GM23338 (cell line): ENCODE results near the gene NAALADL2. TPM values are rescaled to one million over a fixed set of nuclear protein-coding genes. Genes with fewer than 3 reads are reported as not detected.
A peak's percentile ranks its signal among the peaks of the same experiment; 100 is the strongest.

ENCODE experiments used
- ATAC-seq: fragments of 200-7000 bp; cut with Tn5 transposase; 3 replicates; pipeline ENCODE4 v1.9.1; 2020
- DNase-seq: peaks from one replicate; pipeline ENCODE4 v3.0.0-alpha.2; 2015; ENCODE audit warnings: low spot score
- H2AFZ ChIP-seq: fragments of 200-600 bp; sonication (generic); 2 replicates; pipeline ENCODE4 v1.8.0; 2016; ENCODE audit warnings: antibody characterized with exemption, mild to moderate bottlenecking, moderate library complexity
- H3F3A ChIP-seq: fragments of 200-600 bp; sonication (generic); replicated peaks from 2 replicates; pipeline ENCODE4 v1.8.0; 2017; ENCODE audit warnings: antibody characterized with exemption, mixed run types, low read depth
- H3K27ac ChIP-seq: fragments of 200-600 bp; sonication (generic); 2 replicates; pipeline ENCODE4 v1.6.1; 2016; ENCODE audit warnings: low read depth
- H3K27me3 ChIP-seq: fragments of 200-600 bp; sonication (generic); 2 replicates; pipeline ENCODE4 v1.8.0; 2016; ENCODE audit warnings: mild to moderate bottlenecking, mixed run types, moderate library complexity; ENCODE audit not compliant: insufficient read depth
- H3K36me3 ChIP-seq: fragments of 200-600 bp; sonication (generic); 2 replicates; pipeline ENCODE4 v1.8.0; 2016; ENCODE audit warnings: mild to moderate bottlenecking; ENCODE audit not compliant: insufficient read depth
- H3K4me1 ChIP-seq: fragments of 200-600 bp; sonication (generic); 2 replicates; pipeline ENCODE4 v1.8.0; 2016; ENCODE audit warnings: mild to moderate bottlenecking, moderate library complexity; ENCODE audit not compliant: insufficient read depth
- H3K4me2 ChIP-seq: fragments of 200-600 bp; sonication (generic); 2 replicates; pipeline ENCODE4 v1.7.1; 2017; ENCODE audit warnings: mixed run types
- H3K4me3 ChIP-seq: fragments of 200-600 bp; sonication (generic); 2 replicates; pipeline ENCODE4 v1.6.1; 2016; ENCODE audit warnings: mixed run types
- H3K79me2 ChIP-seq: fragments of 200-600 bp; sonication (generic); replicated peaks from 2 replicates; pipeline ENCODE4 v1.8.0; 2017; ENCODE audit warnings: mild to moderate bottlenecking; ENCODE audit not compliant: insufficient read depth
- H3K9me2 ChIP-seq: fragments of 200-600 bp; sonication (generic); 2 replicates; pipeline ENCODE4 v1.8.0; 2017; ENCODE audit not compliant: insufficient read depth
- H4K20me1 ChIP-seq: fragments of 200-600 bp; sonication (generic); replicated peaks from 2 replicates; pipeline ENCODE4 v1.8.0; 2017; ENCODE audit warnings: mild to moderate bottlenecking; ENCODE audit not compliant: insufficient read depth
- H3K27ac Mint-ChIP-seq: 2 replicates; pipeline ENCODE4 v1.8.0; 2020; ENCODE audit warnings: inconsistent platforms, mild to moderate bottlenecking, moderate library complexity, mixed read lengths
- H3K27me3 Mint-ChIP-seq: 3 replicates; pipeline ENCODE4 v1.8.0; 2022; ENCODE audit warnings: low read depth, mild to moderate bottlenecking, moderate library complexity, mixed read lengths, inconsistent platforms; ENCODE audit not compliant: insufficient read depth, poor library complexity
- H3K36me3 Mint-ChIP-seq: 3 replicates; pipeline ENCODE4 v1.8.0; 2021; ENCODE audit warnings: low read depth, mild to moderate bottlenecking, inconsistent platforms, moderate library complexity, mixed read lengths
- H3K4me1 Mint-ChIP-seq: 3 replicates; pipeline ENCODE4 v1.8.0; 2020; ENCODE audit warnings: mild to moderate bottlenecking, inconsistent platforms, mixed read lengths
- H3K4me3 Mint-ChIP-seq: 3 replicates; pipeline ENCODE4 v1.8.0; 2021; ENCODE audit warnings: moderate library complexity, mild to moderate bottlenecking, inconsistent platforms, mixed read lengths
- H3K9me3 Mint-ChIP-seq: 3 replicates; pipeline ENCODE4 v1.8.0; 2020; ENCODE audit warnings: moderate library complexity, mild to moderate bottlenecking, inconsistent platforms, mixed read lengths
- CREB1 ChIP-seq: fragments of 250-450 bp; sonication (Bioruptor Pico); IDR thresholded peaks from 2 replicates; pipeline ENCODE4 v1.5.0; 2020; ENCODE audit warnings: low read depth, mild to moderate bottlenecking, moderate library complexity
- CTCF ChIP-seq, 2 experiments: fragments of 200-600 bp in 1 of 2; sonication (generic) in 1 of 2; conservative IDR thresholded peaks; 2 replicates each; pipeline versions ENCODE4 v1.5.1 to v1.6.1; 2016 to 2017; ENCODE audit warnings: antibody characterized with exemption in 2 of 2, low read depth in 2 of 2, mild to moderate bottlenecking in 2 of 2, moderate library complexity in 1 of 2
- ETS1 ChIP-seq: IDR thresholded peaks from 2 replicates; pipeline ENCODE4 v1.6.1; 2016; ENCODE audit warnings: antibody characterized with exemption
- EZH2 ChIP-seq: fragments of 200-600 bp; sonication (generic); IDR thresholded peaks from one replicate; pipeline ENCODE4 v1.8.0; 2017; ENCODE audit warnings: antibody characterized with exemption, mild to moderate bottlenecking, low read depth; ENCODE audit not compliant: unreplicated experiment
- JUNB ChIP-seq: IDR thresholded peaks from one replicate; pipeline ENCODE4 v1.6.1; 2016; ENCODE audit warnings: antibody characterized with exemption; ENCODE audit not compliant: unreplicated experiment
- NANOG ChIP-seq: IDR thresholded peaks from 2 replicates; pipeline ENCODE4 v1.6.1; 2016; ENCODE audit warnings: antibody characterized with exemption, borderline replicate concordance
- POLR2AphosphoS5 ChIP-seq: IDR thresholded peaks from 2 replicates; pipeline ENCODE4 v1.6.1; 2016; ENCODE audit warnings: antibody characterized with exemption, low read depth
- REST ChIP-seq: IDR thresholded peaks from one replicate; pipeline ENCODE4 v1.6.1; 2018; ENCODE audit warnings: antibody characterized with exemption; ENCODE audit not compliant: unreplicated experiment
- STAT1 ChIP-seq: IDR thresholded peaks from one replicate; pipeline ENCODE4 v1.6.1; 2016; ENCODE audit warnings: antibody characterized with exemption; ENCODE audit not compliant: unreplicated experiment
- ZNF114 ChIP-seq: fragments of 250-450 bp; sonication (Bioruptor Pico); IDR thresholded peaks from 2 replicates; pipeline ENCODE4 v1.5.0; 2020; ENCODE audit warnings: mild to moderate bottlenecking, moderate library complexity
- ZNF331 ChIP-seq: fragments of 250-450 bp; sonication (Bioruptor Pico); IDR thresholded peaks from 2 replicates; pipeline ENCODE4 v1.5.0; 2020; ENCODE audit warnings: low read depth, mild to moderate bottlenecking, moderate library complexity
- ZNF462 ChIP-seq: fragments of 250-450 bp; sonication (Bioruptor Pico); IDR thresholded peaks from 2 replicates; pipeline ENCODE4 v1.5.0; 2020; ENCODE audit warnings: mild to moderate bottlenecking, moderate library complexity
- polyA plus RNA-seq: library from polyadenylated mRNA; unstranded; fragments of >200 nt; fragmentation: Nextera tagmentation; extraction: Ambion mirVana; gene quantifications from 2 replicates; pipeline ENCODE4 v1.2.1, GENCODE V29; 2016
- total RNA-seq: library from RNA; depleted of rRNA; stranded (reverse); fragments of >200 nt; shearing (Covaris generic); gene quantifications from 2 replicates; pipeline ENCODE4 v1.2.3, GENCODE V29; 2014

NAALADL2 gene
- total and polyA plus RNA-seq, 2 experiments from 2014 or later: 1.6 to 2.6 TPM

GRCh38 chr3:175620532-175620931 lies 761.4 kb downstream of the NAALADL2 start:
- no peak for TF ChIP-seq EZH2
- no peak for TF ChIP-seq REST
- TF ChIP-seq CREB1 (CRISPR knock-in tag): no peak
- TF ChIP-seq POLR2AphosphoS5: no peak
- TF ChIP-seq NANOG: no peak
- TF ChIP-seq ZNF331 (CRISPR knock-in tag): no peak
- TF ChIP-seq STAT1: no peak
- TF ChIP-seq ZNF462: no peak
- no peak for TF ChIP-seq CTCF (conservative IDR thresholded peaks at IDR 0.05; ENCODE audit: low read depth in 2 of 2)
- no peak for TF ChIP-seq JUNB
- TF ChIP-seq ETS1: no peak
- no peak for TF ChIP-seq ZNF114 (CRISPR knock-in tag)
- no peak overlapping the region for H3K27ac Mint-ChIP-seq
- peak; percentile 39; the same call in 1 of the 3 replicates for ATAC-seq
- no peaks in the 10 kb centered on the region for H3K9me3 Mint-ChIP-seq
- Histone ChIP-seq H3K36me3 (no peaks in the 10 kb centered on the region), H3K27me3 (no peaks in the 10 kb centered on the region), H3K79me2 (no peaks in the 10 kb centered on the region), H3K4me3 (no peak overlapping the region), H3K9me2 (peaks cover 32% of the 10 kb centered on the region), H3F3A (no peaks in the 10 kb centered on the region), H3K4me2 (no peak overlapping the region), H3K4me1 (no peaks in the 10 kb centered on the region), H3K27ac (no peak overlapping the region), H2AFZ (peak overlapping the region; percentile 88), H4K20me1 (no peaks in the 10 kb centered on the region)
- no peaks in the 10 kb centered on the region for H3K36me3 Mint-ChIP-seq
- H3K27me3 Mint-ChIP-seq: no peaks in the 10 kb centered on the region
- H3K4me3 Mint-ChIP-seq: no peak overlapping the region
- H3K4me1 Mint-ChIP-seq: no peaks in the 10 kb centered on the region; the same call in 2 of the 3 replicates
- DNase-seq: peak; percentile 10
